ENCODE measurements around the gene FAM131A.

GRCh38 chr3:184346480-184347190 lies 9.2 kb downstream of the FAM131A start:
- no peak for TF ChIP-seq CTCF (optimal IDR thresholded peaks at IDR 0.05 in 1 of 3, IDR thresholded peaks at IDR 0.05 in 1 of 3, conservative IDR thresholded peaks at IDR 0.05 in 1 of 3; ENCODE audit: extremely low read depth in 1 of 3, insufficient read depth in 2 of 3, low read length in 3 of 3)
- no peak for TF ChIP-seq EZH2 (IDR thresholded peaks at IDR 0.05; ENCODE audit: low read length)
